NCI-H1436 (cell line): ENCODE data around the gene ZNF485.
A peak's percentile ranks its signal among the peaks of the same experiment; 100 is the strongest.
"Not testable (repeated sequence)": the region's sequence is repeated elsewhere in the genome, so short reads cannot be mapped to it uniquely, and the experiment has no call there.

Experiments used
- DNase-seq: peaks from one replicate; lab custom pipeline; 2025; lab: John Stamatoyannopoulos, UW

ZNF485 gene

GRCh38 chr10:43606323-43607198 lies at the start of gene ZNF485:
Gene ZNF485, plus strand, starts transcription at chr10:43606438. Its CDS starts 613 bp downstream, at chr10:43607051.
- peak; percentile 17 for DNase-seq

DNA sequence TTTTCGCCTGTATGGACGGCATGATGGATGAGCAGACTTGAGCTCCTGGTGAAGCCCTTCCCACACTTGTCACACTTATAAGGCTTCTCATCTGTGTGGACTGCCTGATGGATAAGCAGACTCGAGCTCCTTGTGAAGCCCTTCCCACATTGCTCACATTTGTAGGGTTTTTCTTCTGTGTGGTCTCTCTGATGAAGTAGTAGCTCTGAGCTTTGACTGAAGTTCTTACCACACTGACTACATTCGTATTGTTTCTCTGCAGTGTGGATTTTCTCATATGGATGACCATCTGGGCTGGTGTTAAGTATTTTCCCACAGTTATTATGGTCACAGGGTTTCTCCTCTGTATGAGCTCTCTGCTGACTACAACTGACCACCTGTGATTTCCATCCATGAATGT lies 49.0 kb upstream of the ZNF485 start:
- DNase-seq: no peak

DNA sequence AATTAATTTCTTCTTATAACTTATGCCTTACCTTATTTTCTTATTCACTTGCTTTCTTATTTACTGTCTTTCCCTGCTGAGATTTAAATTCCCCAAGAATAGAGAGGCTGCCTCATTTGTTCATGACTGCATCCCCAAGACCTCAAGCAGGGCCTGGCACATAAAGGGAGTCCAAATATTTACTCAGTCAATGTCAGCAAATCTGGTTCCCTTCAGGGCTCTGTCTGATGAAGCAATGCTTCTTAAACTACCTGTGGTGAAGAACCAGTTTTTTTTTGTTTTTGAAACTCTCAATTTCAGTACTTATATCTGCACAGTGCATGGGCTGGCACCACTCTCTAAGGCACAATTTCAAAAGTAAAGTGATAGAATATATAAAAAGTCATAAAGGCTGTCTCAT lies 36.6 kb upstream of the ZNF485 start:
- DNase-seq: no peak

DNA sequence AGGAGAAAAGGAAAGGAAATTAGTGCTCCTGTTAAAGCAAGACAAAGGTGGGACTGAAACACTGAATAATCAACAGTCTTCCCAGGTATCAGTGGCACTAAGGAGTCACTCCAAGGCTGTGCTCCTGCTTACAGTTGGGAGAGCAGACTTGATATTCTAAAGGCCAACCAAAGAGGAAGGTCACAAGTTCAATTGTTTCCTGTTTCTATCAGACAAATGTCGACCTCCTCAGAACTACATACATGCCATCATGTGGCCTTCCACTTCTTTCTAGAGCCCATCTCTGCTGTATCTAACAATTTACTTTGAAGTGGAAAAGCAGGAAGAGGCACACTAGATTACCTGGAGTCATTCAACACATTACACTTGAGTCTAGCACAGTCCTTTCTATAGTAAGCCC lies 35.3 kb upstream of the ZNF485 start:
- no peak for DNase-seq

GRCh38 chr10:43573250-43574000 lies 32.8 kb upstream of the ZNF485 start:
- DNase-seq: no peak

GRCh38 chr10:43574001-43574892 lies 32.0 kb upstream of the ZNF485 start, which contains the start of gene ZNF239:
Gene ZNF239, minus strand, starts transcription at chr10:43574616. Its CDS starts 16,537 bp downstream, at chr10:43558079.
- DNase-seq: peak; percentile 16

DNA sequence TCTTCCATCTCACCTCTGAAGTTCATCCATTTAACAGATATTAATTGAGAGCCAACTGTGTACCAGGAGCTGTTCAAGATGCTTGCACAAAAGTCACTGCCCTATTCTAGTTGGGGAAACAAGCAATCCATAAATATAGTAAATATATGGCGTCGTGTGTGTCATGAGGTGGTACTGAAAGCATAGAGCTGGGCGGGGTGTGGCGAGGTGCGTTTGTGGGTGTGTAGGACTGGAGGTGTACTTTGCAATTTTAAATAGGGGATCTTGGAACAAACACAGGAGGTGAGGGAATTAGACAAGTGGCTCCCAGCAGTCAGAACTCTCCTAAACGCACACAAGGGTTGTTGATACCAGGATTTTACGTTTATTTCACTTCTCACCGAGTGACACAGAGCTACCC lies 31.3 kb upstream of the ZNF485 start:
- DNase-seq: no peak

GRCh38 chr10:43576062-43576461 lies 30.2 kb upstream of the ZNF485 start:
- DNase-seq: no peak

GRCh38 chr10:43576580-43576979 lies 29.7 kb upstream of the ZNF485 start:
- no peak for DNase-seq

DNA sequence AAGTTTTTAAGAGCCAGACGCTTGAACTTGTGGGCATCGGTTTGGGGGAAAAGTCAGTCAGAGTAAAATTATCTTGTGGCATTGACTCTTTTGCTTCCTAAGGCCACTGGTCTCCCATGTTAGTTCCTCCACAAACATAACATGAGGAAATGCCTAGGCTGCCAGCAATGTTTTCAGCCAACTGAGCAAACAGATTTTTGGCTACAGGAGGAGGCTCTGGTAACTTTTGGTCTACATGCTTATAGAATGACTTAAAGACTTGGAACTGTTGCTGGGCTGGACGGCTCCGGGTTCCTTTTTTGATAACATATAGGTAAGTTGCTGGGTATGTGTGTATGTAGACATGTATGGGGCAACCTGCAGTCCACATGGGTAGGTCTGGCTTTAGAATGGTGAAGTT lies 22.2 kb upstream of the ZNF485 start:
- DNase-seq: no peak

DNA sequence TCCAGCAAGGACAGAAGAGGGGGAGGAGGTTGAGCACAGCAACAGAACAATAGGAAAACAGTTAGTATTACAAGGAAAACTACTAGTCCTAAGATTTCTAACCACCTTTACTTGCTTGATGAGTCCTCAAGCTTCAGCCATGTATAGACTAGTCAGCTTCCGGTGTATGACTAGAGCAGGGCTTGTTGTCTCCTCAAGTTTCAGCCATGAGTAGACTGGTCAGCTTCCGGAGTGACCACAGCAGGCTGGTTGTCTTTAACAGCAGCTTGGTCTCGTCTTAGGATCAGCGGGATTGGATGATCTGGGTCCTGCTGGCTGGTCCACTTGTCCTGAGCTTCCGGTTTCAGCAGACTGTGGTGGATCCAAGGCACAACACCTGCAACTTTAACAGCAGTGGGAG lies 21.2 kb upstream of the ZNF485 start:
- DNase-seq: no peak

DNA sequence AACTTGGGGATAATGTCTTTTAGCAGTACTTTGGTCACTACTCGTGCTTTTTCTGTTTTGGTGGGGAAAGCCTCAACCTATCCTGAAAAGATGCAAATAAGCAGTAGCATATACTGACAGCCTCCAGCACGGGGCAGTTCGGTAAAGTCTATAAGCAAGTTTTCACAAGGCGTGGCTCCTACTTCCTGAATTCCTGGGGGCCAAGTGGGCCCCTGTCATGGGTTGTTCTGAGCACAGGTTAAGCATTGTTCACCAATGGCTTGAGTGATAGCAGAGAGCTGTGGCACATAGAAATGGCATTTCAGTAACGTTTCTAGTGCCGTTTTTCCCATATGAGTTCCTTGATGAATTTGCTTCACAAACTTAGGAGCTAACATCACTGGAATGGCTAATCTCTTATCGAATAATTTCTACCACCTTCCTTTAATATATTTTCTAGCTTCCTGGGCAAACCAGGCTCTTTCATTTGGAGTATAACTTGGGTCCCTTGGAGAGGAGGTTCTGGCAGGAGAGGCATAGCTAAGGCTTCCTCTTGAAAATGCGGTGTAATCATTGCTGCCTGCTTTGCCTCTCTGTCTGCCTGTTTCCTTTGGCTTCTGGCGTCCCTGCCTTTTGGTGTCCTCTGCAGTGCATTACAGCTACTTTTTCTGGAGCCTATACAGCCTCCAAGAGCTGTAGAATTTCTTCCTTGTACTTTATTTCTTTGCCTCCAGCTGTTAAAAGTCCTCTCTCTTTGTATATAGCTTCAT lies 20.1 kb upstream of the ZNF485 start:
- DNase-seq: no peak

DNA sequence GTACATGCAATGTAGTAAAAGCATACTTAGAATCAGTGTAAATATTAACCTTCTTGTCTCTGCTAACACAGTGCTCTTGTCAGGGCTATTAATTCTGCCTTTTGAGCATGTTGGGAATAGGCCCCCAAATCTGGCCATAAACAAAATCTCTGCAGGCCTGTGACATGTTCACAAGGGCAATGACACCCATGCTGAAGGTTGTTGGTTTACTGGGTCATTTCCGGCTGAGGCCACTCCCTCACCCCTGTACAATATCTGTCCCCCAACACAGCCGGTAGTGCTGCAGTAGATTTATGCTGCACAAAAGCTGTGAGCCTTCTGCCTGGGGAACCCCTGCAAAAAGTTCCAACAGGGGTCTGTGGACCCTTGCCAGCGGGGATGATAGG lies 19.5 kb upstream of the ZNF485 start:
- DNase-seq: not testable (repeated sequence)

DNA sequence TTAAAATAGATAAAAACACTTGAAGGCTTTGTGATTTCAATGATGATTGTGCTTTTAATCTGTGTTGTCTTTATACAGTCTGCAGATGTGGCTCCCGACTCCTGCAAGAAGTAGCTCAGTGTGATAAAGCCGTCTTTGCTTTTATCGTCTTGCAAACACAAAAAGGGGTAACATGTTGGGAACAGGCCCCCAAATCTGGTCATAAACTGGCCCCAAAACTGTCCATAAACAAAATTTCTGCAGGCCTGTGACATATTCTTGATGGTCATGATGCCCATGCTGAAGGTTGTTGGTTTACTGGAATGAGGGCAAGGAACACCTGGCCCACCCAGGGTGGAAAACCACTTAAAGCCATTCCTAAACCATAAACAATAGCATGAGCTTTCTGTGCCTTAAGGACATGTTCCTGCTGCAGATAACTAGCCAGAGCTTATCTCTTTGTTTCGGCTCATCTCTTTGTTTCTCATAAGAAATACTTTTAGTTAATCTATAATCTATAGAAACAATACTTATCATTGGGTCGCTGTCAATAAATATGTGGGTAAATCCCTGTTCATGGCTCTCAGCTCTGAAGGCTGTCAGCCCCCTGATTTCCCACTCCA lies 14.8 kb upstream of the ZNF485 start:
- DNase-seq: no peak

- no peak for DNase-seq
These were observed 11.2 kb upstream of the ZNF485 start for GRCh38 chr10:43594944-43595589.

- no peak for DNase-seq
These were observed 10.4 kb upstream of the ZNF485 start for GRCh38 chr10:43595739-43596298.

GRCh38 chr10:43596546-43596945 lies 9.7 kb upstream of the ZNF485 start:
- DNase-seq: no peak

DNA sequence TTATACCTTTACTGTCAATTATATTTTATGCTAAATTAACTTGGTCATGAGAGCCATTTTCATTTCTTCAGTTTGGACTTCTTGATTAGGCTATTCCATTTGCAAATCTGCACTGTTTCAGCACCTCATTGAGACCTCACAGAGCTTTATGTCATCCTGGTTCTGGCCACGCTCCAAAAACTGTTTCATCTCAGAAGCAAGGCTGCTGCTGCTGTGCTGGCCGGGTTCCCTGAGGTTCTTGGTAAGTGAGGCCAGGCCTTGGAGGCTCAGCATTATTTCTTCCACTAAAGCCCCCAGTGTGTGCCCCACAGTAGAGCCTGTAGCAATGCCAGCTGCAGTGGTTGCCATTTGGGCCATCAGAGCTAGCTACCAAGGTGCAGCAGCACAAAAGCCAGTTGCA lies 7.8 kb upstream of the ZNF485 start:
- no peak for DNase-seq

DNA sequence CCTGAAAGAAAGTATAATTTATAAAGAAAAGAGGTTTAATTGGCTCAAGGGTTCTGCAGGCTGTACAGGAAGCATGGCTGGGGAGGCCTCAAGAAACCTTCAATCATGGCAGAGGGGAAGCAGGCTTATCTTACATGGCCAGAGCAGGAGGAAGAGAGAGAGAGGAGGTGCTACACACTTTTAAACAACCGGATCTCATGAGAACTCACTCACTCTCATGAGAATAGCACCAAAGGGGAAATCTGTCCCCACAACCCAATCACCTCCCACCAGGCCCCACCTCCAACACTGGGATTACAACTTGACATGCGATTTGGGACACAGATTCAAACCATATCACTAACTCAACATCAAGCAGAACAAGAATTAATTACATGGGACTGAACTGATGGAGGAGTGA lies 6.9 kb upstream of the ZNF485 start:
- DNase-seq: no peak

DNA sequence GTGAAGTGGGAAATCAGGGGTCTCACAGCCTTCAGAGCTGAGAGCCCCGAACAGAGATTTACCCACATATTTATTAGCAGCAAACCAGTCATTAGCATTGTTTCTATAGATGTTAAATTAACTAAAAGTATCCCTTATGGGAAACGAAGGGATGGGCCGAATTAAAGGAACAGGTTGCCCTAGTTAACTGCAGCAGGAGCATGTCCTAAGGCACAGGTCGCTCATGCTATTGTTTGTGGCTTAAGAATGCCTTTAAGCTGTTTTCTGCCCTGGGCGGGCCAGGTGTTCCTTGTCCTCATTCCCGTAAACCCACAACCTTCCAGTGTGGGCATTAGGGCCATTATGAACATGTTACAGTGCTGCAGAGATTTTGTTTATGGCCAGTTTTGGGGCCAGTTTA lies 4.7 kb upstream of the ZNF485 start:
- not testable (repeated sequence) for DNase-seq
